GM18517 (cell line): ENCODE measurements around the gene ROPN1.
"Not testable (repeated sequence)": the region's sequence is repeated elsewhere in the genome, so short reads cannot be mapped to it uniquely, and the experiment has no call there.

Experiments used
- ATAC-seq: cut with Tn5 transposase; IDR thresholded peaks from one replicate; pipeline ENCODE4 v1.9.1; 2021; ENCODE audit warnings: mild to moderate bottlenecking, moderate library complexity; ENCODE audit not compliant: unreplicated experiment

The ROPN1 gene

GRCh38 chr3:123991730-123992588 is at the start of gene ROPN1:
Gene ROPN1 (minus strand): TSS chr3:123992124. CDS start chr3:123980481, 11,643 bp downstream.
- ATAC-seq: not testable (repeated sequence)

DNA sequence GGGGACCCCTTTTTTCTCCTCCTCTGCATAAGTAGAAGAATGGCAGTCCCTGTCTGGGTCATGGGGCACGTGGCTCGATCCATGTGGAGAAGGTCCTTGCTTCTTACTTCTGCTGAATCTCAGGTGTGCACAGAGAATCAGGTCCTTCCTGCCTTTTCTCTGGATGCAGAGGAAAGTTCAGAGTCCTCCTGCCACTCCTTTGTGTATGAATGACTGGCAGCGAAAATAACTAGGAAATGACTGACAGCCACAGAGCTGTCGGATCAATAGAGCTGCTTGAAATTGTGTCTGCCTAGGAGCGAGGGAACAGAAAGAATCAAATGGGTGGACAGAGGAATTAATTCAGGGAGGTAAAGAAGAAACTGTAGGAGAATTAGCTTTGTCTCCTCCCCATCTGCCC is 49.6 kb upstream of the ROPN1 start:
- ATAC-seq: no peak

- no peak for ATAC-seq
These were observed 45.4 kb upstream of the ROPN1 start for GRCh38 chr3:124037326-124037725.

- ATAC-seq: not testable (repeated sequence)
These were observed 44.3 kb upstream of the ROPN1 start for GRCh38 chr3:124036214-124036613.

DNA sequence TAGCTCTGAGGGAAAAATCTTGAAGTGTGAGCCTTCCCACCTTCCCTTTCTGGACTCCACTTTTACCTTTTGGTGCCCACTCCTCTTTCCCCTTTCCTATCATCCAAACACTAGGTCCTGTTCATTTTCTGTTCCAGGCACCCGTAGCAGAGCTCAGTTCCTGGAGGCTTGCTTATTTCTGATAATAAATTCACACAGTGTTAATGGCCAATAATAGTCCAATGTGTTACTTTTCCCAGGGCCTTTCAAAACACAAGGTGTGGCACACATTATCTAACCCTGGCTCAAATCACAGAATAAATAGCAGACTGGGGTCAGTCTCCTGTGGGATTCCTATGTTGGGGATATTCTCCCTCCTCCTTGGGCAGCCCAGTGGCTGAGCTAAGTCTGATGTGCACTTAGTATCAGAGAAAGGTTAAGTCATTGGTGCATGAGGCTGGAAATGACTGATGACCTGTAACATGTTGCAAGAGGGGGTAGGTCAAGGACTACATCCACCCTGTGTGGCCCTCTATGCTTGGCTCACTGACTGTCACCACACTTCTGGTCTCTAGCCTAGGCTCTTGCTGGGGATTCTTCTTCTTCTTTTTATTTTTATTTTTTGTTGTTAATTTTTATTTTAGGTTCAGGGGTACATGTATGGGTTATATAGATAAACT is 43.7 kb upstream of the ROPN1 start:
- no peak for ATAC-seq

GRCh38 chr3:124034844-124035152 is 42.9 kb upstream of the ROPN1 start:
- no peak for ATAC-seq

DNA sequence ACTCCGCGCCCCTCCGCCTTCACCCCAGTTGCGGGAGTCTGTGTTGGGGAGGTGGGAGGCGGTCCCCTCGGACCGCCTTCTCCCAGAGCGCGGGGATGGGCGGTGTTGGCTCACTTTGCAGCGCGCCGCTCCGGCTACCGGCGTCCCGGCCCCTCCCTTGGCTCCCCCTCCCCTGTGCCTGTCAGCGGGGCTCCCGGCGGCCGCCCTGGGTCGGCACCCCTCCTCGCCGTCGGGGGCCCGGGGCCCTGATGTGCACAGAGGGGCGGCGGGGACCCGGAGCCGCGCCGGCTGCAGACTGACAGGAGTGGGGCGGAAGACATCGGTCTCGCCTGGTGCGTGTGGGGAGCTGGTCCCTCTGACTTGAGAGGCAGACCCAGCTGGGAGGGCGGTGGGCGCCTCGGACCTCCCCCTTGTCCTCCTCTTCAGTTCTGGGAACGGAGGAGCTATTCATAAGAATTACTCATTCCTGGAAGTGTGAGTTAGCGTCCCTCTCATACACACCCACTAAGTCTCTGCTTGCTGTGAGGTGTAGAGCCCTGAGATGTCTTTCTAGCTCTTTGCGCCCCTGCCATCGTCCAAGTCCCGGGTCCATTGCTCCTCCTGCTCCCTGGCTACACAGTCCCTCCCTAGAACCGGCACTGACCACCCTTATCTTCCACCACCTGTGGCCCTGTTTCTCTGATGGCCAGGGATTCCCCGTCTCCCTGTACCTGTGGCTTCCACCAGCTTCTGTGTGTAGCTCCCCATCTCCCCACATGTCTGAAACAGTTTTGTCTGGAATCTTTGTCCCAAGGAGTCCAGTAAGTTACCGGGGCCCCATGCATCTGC is 42.3 kb upstream of the ROPN1 start:
- ATAC-seq: no peak

- ATAC-seq: no peak
These were observed 41.6 kb upstream of the ROPN1 start, which contains the start of gene KALRN for GRCh38 chr3:124033360-124034015. Gene KALRN (plus strand): TSS chr3:124033369.

DNA sequence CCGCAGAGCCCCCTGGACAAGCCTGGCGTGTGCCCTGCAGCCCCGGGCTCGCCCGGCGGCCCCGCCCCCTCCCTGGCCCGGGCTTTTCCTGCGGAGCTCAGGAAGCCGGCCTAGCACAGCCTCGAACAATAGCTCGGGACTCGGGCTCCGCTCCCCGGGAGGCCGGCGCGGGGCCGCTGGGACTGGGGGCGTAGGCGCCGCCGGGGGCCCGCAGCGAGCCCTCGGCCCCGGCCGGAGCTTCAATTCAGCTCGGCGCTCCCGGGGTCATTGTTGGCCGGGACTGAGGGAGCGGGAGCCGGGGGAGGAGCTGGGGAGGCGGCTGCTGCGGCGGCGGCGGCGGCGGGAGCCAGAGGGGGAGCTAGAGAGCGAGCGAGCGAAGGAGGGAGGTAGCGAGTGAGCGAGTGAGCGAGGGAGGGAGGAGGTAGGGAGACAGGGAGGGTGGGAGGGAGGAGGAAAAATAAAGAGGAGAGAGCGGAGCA is 41.0 kb upstream of the ROPN1 start:
- ATAC-seq: no peak

GRCh38 chr3:124032311-124032880 is 40.5 kb upstream of the ROPN1 start:
- no peak for ATAC-seq

DNA sequence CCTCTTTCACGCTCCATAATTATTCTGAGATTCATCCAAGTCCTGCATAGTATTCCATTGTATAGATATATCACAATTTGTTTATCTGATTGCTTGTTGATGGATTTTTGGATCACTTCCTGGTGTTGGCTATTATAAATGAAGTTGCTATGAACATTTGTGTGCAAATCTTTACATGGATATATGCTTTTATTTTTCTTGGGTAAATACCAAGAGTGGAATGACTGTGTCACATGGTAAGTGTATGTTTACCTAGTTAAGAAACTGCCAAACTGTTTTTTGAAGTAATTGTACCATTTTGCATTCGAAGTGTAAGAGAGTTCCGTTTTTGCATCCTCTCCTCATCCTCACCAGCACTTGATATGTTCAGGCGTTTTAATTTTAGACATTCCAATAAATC is 34.6 kb upstream of the ROPN1 start:
- ATAC-seq: no peak

DNA sequence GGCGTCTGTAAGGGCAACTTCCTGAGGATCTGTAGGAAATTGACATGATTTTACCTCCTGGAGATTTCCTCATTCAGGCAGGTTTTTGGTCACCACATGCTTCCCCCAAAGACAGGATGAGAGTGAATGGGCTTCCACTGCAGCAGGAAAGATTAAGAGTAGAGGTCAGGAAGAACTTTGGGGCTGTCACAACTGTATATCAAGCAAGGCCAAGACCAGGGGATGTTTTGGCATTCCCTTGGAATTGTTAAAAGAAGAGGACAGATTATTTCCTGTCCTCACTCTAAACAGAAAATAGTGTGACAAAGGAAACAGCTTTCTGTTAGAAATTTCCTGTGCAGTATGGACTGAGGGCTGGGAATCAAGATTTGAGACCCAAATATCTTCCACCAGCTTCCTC is 31.6 kb upstream of the ROPN1 start:
- not testable (repeated sequence) for ATAC-seq

- no peak for ATAC-seq
These were observed 27.4 kb upstream of the ROPN1 start for GRCh38 chr3:124019291-124019690.

DNA sequence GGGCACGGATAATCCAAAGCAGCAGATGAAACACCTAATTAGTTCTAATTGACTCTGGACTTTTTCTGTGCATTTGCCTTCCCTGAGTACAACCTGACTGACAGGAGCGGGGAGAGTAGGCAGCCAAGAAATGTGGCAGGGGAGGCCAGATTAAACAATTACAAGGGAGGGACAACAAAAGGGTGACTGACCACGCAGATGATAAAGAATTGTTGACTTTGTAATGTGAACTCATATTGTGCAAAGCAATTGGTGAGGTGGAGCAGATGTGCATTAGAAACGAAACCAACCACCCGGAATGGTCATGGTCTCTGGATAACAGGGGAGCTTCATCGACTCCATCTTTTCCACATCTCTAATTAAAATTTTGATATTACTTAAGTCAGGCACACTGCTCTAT is 25.6 kb upstream of the ROPN1 start:
- not testable (repeated sequence) for ATAC-seq

DNA sequence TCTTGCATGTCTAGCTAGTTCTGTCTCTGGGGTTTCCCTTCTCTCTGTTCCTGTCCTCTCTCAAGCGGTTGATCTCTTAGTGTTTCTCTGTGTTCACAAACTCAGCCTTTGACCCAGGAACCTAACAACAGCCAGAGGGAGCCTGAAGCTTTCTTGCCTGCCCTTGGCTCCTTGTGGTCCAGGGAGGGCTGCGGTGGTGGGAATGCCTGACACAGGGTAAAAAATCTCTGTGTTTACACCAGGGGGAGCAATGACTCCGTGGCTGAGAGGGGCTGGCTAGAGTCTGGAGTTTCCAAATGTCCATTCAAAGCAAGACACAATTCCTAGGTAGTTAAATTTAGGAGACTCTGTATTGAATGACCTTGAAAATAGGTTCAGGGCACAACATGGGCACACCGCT is 24.6 kb upstream of the ROPN1 start:
- not testable (repeated sequence) for ATAC-seq

DNA sequence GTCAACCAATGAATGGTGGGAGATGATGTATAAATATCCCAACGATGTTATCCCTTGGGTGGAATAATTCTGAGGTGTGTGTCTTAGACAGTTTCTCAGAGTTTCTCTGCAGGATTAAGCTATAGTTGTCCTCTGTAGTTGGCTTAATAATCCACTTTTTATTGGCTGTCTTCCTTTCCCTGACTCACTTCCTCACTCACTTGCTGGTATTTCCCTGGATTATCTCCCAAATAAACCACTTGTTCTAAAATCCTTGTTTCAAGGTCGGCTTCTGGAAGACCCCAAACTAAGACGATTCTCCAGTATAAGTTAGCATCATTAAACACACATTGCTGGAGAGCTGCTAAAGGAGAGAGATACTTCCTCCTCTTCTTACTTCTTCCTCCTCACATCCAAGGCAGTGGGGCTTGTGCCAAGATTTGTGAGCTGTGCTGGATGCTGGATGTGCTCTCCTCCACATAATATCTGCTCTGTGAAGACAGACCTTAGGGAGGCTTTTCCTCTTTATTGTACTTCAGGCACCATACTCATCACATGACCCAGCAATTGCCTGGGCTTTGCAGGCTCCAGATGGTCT is 22.5 kb upstream of the ROPN1 start:
- ATAC-seq: no peak

GRCh38 chr3:124008321-124008720 is 16.4 kb upstream of the ROPN1 start:
- not testable (repeated sequence) for ATAC-seq

- ATAC-seq: no peak
These were observed 15.3 kb upstream of the ROPN1 start for GRCh38 chr3:124007186-124007585.

DNA sequence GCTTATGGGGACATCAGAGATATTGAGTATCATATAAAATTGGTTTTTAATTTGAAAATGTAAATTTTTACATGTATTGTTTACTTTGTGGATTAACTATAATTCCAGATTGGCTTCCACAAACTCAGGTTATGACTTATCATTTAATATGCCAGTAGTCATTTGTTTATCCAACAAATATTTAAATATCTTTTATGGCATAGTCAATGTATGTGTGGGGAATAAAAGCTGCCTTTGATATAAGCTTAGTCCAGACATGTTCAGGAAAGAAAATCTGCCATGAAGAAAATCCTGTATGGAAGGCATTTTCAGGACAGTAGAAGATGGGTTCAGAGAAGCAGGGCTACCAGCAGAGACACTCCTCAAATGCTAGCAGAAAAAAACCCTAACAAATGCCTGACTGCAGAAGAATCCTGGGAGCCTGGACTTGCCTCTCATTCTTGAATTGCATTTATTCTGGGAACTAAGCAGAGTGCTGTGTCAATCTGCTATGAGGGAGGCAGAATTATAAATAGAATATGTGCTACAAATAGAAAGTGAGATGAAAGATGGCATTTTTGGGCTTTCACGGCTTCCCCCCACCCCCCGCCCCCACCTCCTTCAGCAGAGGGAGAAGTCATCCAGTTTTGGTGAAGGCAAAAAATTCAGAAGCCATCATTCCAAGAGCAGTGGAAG is 10.6 kb upstream of the ROPN1 start:
- not testable (repeated sequence) for ATAC-seq

GRCh38 chr3:124001366-124001765 is 9.4 kb upstream of the ROPN1 start:
- ATAC-seq: not testable (repeated sequence)
